ENCODE results near the gene IVNS1ABP. TPM values are rescaled to one million over a fixed set of nuclear protein-coding genes. Genes with fewer than 3 reads are reported as not detected.
"Not testable (repeated sequence)": the region's sequence is repeated elsewhere in the genome, so short reads cannot be mapped to it uniquely, and the experiment has no call there.

IVNS1ABP gene
- total and polyA plus RNA-seq, 10 of the 15 experiments (the other 5 are each of a cell fraction or from before 2014, with no cell fraction given): 19.2 to 154 (median 43.9) TPM

- H3K79me2 ChIP-seq (ENCODE audit: control insufficient read depth, insufficient read depth, low read length); H3K4me1 ChIP-seq (ENCODE audit: control insufficient read depth, insufficient read depth, low read length); in situ Hi-C loops (cut with MboI); H3K9me3 ChIP-seq (replicated peaks; ENCODE audit: control insufficient read depth, insufficient read depth, low read length); H3K4me3 ChIP-seq; H4K20me1 ChIP-seq (ENCODE audit: control insufficient read depth, insufficient read depth); FAIRE-seq; H3K36me3 ChIP-seq (ENCODE audit: control insufficient read depth in 2 of 2, insufficient read depth in 2 of 2, low read length in 1 of 2); H3K4me2 ChIP-seq (ENCODE audit: control insufficient read depth, insufficient read depth); RAD21 ChIA-PET (ENCODE audit: unreplicated experiment); intact Hi-C loops (cut with micrococcal nuclease; ENCODE audit: unreplicated experiment); H2AFZ ChIP-seq (ENCODE audit: control insufficient read depth, low read depth, low read length); H3K9ac ChIP-seq (ENCODE audit: control insufficient read depth, insufficient read depth, low read length); BruUV-seq (replicated peaks); H3K27me3 ChIP-seq (replicated peaks in 1 of 2; ENCODE audit: control insufficient read depth in 2 of 2, insufficient read depth in 2 of 2, low read length in 1 of 2); H3K27ac ChIP-seq (ENCODE audit: control insufficient read depth, insufficient read depth): not testable (repeated sequence)
- DNase-seq (ENCODE audit: low read depth, low spot score) (peak; percentile 40), ATAC-seq (peak; percentile 63)
- ChIA-PET POLR2A (interaction anchor here (0.5 kb wide), 1 partner anchor 1152 kb away, joined by 7 read pairs; no protein-coding TSS in a partner anchor), SMC1A (ENCODE audit: uncharacterized antibody, unreplicated experiment) (interaction anchor here (0.6 to 1.6 kb wide), 3 partner anchors 15 to 231 kb away, joined by 3 to 4 read pairs (median 3); no protein-coding TSS in a partner anchor), CTCF (interaction anchor here (0.8 kb wide), 1 partner anchor 13 kb away, joined by 3 read pairs; no protein-coding TSS in a partner anchor)
- WGBS (ENCODE audit: insufficient coverage, insufficient replicate concordance, low lambda C conversion rate, missing lambda C conversion rate): 0% methylated on average over 3 of the region's 3 CpGs
- TF ChIP-seq TBL1XR1 (IDR thresholded peaks at IDR 0.05; ENCODE audit: low read depth, low read length) (0 out of 2 replicates have a peak, but pooled peaks have one; percentile 20), RUNX3 (IDR thresholded peaks at IDR 0.05; ENCODE audit: low read length) (peak; percentile 75), IKZF2 (IDR thresholded peaks at IDR 0.05) (peak in 1 of 2 experiments; percentile 58; a peak in 2 of 4 replicates), ATF7 (IDR thresholded peaks at IDR 0.05; ENCODE audit: low read depth) (0 out of 2 replicates have a peak, but pooled peaks have one; percentile 32), ZNF217 (IDR thresholded peaks at IDR 0.05) (0 out of 2 replicates have a peak, but pooled peaks have one; percentile 25), MEF2A (IDR thresholded peaks at IDR 0.05; ENCODE audit: insufficient read depth, low read depth, low read length) (peak; percentile 76; the same call in 1 of the 2 replicates), BMI1 (IDR thresholded peaks at IDR 0.05; ENCODE audit: borderline replicate concordance) (0 out of 2 replicates have a peak, but pooled peaks have one; percentile 38), POU2F2 (IDR thresholded peaks at IDR 0.05; ENCODE audit: borderline replicate concordance, low read depth, low read length) (0 out of 3 replicates have a peak, but pooled peaks have one; percentile 62), MEF2B (IDR thresholded peaks at IDR 0.05; ENCODE audit: partially characterized antibody, poor library complexity, severe bottlenecking) (peak; percentile 76), ZNF24 (IDR thresholded peaks at IDR 0.05) (0 out of 2 replicates have a peak, but pooled peaks have one; percentile 20), ATF2 (IDR thresholded peaks at IDR 0.05; ENCODE audit: low read length) (peak; percentile 43)
Measured at GRCh38 chr1:185364528-185364927, 47.5 kb upstream of the IVNS1ABP start.

Measured in GM12878 (cell line).